IPS-18a (cell line): Measurements from ENCODE around the gene TAC3.
"Not testable (repeated sequence)": the region's sequence is repeated elsewhere in the genome, so short reads cannot be mapped to it uniquely, and the experiment has no call there.

Experiments
- H3K27ac ChIP-seq: one replicate; pipeline ENCODE4 v1.5.1; 2013; ENCODE audit warnings: low read length
- H3K27me3 ChIP-seq: one replicate; pipeline ENCODE4 v1.6.1; 2013; ENCODE audit warnings: mild to moderate bottlenecking, low read length; ENCODE audit not compliant: control insufficient read depth, insufficient read depth
- H3K36me3 ChIP-seq: one replicate; pipeline ENCODE4 v1.6.1; 2013; ENCODE audit warnings: low read depth, low read length; ENCODE audit not compliant: control insufficient read depth
- H3K4me1 ChIP-seq: one replicate; pipeline ENCODE4 v1.6.1; 2013; ENCODE audit warnings: low read depth, low read length; ENCODE audit not compliant: control insufficient read depth
- H3K4me3 ChIP-seq: one replicate; pipeline ENCODE4 v1.5.1; 2013; ENCODE audit warnings: low read length
- H3K9ac ChIP-seq: one replicate; pipeline ENCODE4 v1.6.1; 2013; ENCODE audit warnings: mild to moderate bottlenecking, low read length, moderate library complexity
- H3K9me3 ChIP-seq: one replicate; pipeline ENCODE4 v1.6.1; 2013; ENCODE audit warnings: low read depth, low read length; ENCODE audit not compliant: control insufficient read depth

The TAC3 gene

GRCh38 chr12:56977361-56977760 is 39.0 kb downstream of the TAC3 start:
- not testable (repeated sequence) for H3K9me3 ChIP-seq, H3K4me1 ChIP-seq, H3K27me3 ChIP-seq, H3K27ac ChIP-seq, H3K36me3 ChIP-seq, H3K4me3 ChIP-seq, H3K9ac ChIP-seq

- not testable (repeated sequence) for H3K9me3 ChIP-seq, H3K27ac ChIP-seq
Observed at GRCh38 chr12:56974224-56974623, 42.1 kb downstream of the TAC3 start.

GRCh38 chr12:56968910-56969309 is 47.4 kb downstream of the TAC3 start:
- not testable (repeated sequence) for H3K27ac ChIP-seq, H3K9ac ChIP-seq, H3K36me3 ChIP-seq, H3K27me3 ChIP-seq, H3K4me3 ChIP-seq, H3K9me3 ChIP-seq, H3K4me1 ChIP-seq

More at GRCh38 chr12:56974224-56974623, 42.1 kb downstream of the TAC3 start:
- H3K9ac ChIP-seq, H3K36me3 ChIP-seq, H3K4me3 ChIP-seq, H3K27me3 ChIP-seq, H3K4me1 ChIP-seq: not testable (repeated sequence)

- H3K36me3 ChIP-seq, H3K9ac ChIP-seq, H3K4me3 ChIP-seq, H3K9me3 ChIP-seq, H3K4me1 ChIP-seq, H3K27ac ChIP-seq, H3K27me3 ChIP-seq: not testable (repeated sequence)
Observed at GRCh38 chr12:56965997-56966642, 50.2 kb downstream of the TAC3 start.

GRCh38 chr12:56965124-56965523 is 51.2 kb downstream of the TAC3 start:
- not testable (repeated sequence) for H3K9ac ChIP-seq, H3K9me3 ChIP-seq, H3K4me1 ChIP-seq, H3K36me3 ChIP-seq, H3K27me3 ChIP-seq, H3K4me3 ChIP-seq, H3K27ac ChIP-seq

- not testable (repeated sequence) for H3K27ac ChIP-seq, H3K9me3 ChIP-seq, H3K36me3 ChIP-seq, H3K9ac ChIP-seq, H3K4me3 ChIP-seq, H3K4me1 ChIP-seq, H3K27me3 ChIP-seq
Observed at GRCh38 chr12:56963557-56963956, 52.8 kb downstream of the TAC3 start.

GRCh38 chr12:56962247-56962646 is 54.1 kb downstream of the TAC3 start:
- H3K9ac ChIP-seq, H3K9me3 ChIP-seq, H3K27me3 ChIP-seq, H3K27ac ChIP-seq, H3K4me3 ChIP-seq, H3K36me3 ChIP-seq, H3K4me1 ChIP-seq: not testable (repeated sequence)
